GM19099 (cell line): Measurements from ENCODE around the gene BARHL1.

Experiments
- POLR2A ChIP-seq: IDR thresholded peaks from 3 replicates; pipeline ENCODE4 v1.6.1; 2011; ENCODE audit warnings: low read depth; ENCODE audit not compliant: insufficient read length; ENCODE audit errors: extremely low read depth

Gene BARHL1

DNA sequence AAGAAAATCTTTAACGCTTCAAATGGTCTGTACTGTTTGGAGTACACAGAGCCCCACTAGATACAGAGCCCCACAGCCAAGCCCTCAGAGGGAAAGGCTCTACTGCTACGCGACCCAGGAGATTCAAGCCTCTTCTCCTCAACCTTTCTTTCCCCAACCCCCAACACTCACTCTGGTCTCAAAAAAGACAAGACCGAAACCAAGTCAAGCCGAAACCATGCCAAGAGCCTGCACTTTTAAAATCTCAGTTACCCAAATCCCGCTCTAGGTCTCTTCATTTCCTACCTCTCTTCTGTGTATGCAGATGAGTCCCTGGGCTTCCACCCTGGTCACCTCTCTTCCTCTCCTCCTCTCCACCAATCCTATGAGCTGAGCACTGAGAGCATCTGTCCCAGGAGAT, 31.9 kb downstream of the BARHL1 start:
- no peak for TF ChIP-seq POLR2A

DNA sequence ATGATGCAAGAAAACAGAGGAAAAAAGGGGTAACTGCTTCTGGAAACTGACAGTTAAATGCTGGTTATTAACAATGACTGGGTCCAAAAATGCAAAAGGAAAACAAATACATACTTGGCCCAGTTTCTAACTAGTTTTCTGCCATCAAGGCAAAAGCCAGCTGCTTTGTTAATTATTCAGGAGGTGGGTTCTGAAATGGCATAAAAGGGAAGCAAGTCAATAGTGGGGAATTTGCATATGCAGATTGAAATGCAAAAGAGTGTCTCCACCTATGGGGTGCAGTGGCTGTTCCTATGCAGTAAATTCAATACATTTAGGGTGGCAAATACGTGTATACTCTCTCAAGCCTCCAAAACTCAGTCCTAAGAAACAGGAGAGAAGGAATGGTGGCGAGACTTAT, 33.4 kb downstream of the BARHL1 start:
- no peak for TF ChIP-seq POLR2A

DNA sequence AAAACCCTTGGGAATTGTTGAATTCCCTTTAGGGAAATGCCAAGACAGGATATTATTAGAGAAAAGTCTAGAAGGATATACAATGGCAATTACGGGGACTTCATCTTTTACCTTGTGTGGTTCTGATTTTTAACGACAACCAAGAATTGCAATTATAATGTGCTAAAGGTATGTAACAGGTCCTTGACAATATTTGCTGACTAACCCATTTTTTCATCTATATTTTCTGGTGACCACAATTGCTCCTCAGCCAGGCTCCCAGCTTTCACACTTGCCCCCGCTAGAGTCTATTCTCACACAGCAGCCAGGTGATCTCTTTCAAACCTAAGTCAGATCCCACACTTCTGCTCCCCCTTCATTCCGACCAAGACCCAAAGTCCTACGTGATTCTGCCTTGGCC, 34.3 kb downstream of the BARHL1 start:
- no peak for TF ChIP-seq POLR2A

DNA sequence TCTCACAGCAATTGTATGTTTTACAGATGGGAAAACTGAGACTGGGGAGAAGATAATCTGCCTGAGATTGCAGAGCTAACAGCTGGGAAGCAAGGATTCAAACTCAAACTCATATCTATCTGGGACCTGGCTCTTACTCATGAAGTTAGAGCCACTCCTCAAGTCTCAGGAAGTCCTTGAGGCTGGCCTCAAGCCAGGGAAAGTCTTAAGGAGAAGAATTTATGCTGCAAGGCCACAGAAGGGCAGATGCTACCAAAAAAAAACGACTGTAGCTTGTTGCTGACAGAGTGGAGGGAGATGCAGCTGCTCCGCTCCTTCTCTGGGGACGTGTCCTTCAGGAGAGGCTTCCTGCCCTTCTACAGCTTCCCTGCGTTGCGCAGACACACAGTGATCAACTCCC, 39.8 kb downstream of the BARHL1 start:
- TF ChIP-seq POLR2A: no peak

DNA sequence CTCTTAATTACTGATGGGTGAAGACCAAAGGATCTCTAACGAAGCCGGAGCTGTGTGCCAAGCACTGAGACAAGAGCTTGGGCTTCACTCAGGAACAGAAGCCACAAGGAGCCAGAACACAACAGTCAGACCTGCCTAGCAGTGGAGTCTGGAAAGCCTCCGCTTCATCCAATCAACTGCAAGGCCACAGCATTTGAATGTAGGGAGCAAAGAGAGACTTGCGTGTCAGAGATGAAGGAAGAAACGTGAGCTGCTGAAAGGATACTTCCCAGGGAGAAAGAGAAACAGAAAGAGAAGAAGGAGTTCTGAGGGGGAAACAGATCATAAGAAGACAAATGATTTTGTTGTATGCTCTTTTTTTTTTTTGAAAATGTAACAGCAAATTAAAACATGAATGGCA, 43.9 kb downstream of the BARHL1 start:
- no peak for TF ChIP-seq POLR2A

DNA sequence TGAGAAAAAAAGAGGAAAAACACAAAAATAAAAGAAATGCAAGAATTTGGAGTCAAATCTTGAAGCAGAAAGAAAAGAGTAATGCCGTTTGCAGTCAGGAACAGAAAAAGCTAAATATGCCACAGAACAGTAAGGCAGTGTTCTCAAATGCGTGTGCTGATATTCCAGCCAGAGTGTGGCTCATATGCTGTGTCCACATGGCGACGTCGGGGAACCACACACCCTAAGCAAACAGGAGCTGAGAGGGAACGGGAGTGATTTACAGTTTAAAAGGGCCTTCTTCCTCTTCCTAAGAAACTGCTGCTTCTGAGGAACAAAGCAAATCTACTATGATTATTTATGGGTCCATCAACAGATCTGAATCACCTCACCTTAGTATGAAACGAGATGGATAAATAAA, 44.7 kb downstream of the BARHL1 start:
- no peak for TF ChIP-seq POLR2A

DNA sequence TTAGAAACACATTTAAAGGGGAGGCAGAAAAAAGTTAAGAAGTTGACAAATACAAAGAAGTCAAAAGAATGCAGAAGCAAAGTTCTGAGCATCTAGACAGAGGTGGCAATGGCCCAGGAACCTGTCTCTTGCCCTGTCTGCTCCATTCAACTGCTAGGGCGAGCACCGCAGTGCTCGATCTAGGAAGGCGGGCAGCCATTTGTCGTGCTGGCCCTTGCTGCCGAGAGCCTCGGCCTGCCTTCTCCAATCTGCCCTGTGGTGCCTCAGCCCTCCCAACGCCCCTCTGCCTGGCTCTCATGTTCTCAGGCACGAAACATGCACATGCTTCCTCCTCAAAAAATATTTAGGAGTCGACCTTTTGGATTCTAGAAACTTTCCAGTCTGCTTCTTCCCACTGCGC, 45.2 kb downstream of the BARHL1 start:
- no peak for TF ChIP-seq POLR2A

DNA sequence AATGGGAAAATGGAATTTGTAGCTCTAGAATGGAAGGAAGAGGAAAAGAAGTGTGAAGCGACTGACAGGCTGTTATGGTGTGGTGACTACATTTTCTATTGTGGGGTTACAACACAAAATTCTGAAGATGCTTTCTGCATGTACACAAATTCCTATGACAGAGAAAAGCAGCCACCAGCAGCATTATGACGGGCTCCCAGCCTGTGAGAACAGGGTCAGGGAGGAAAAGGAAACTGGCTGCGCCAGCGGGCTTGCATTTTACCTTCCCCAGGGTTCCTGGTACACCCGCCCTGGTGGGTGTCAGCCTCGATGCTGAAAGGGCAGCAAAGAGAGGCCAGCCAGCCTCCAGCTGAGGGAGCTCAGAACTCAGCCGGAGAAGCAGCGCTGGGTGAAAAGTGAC, 46.3 kb downstream of the BARHL1 start:
- no peak for TF ChIP-seq POLR2A

DNA sequence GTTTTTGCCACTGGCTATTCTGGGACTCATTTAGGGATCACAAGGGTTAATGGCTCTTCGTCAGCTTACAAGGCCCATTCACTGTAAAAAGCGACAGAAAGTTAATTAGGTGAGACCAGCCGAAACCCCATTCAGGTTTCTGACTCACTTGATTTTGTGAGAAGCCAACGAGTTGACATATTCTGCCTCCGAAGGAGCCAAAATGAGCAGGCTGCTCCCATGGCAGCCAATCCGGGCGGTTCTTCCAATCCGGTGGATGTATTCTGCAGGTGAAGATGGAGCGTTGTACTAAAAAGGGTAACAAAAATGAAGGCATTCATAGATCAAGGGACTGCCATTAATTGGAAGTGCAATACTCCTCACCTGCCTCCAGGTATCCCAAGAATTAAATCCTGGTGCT, 47.7 kb downstream of the BARHL1 start:
- TF ChIP-seq POLR2A: no peak

DNA sequence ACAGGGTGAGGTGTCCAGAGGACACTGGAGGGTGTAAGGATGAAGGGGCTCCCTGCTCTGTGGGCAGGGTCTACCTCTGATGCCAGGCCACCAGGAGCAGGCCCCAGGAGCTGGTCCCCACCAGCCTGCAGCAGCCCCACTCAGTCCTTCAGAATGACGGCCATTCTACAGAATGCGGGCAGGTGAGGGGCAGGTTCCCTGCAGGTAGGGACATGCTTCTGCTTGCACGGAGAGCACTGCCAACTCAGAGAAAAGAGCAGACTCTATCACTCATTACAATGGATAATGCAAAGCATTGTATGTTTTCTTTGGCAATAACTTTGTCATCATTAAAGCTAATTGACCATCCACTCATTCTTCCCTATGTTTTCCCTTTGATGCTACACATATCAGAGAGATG, 48.4 kb downstream of the BARHL1 start:
- TF ChIP-seq POLR2A: no peak

DNA sequence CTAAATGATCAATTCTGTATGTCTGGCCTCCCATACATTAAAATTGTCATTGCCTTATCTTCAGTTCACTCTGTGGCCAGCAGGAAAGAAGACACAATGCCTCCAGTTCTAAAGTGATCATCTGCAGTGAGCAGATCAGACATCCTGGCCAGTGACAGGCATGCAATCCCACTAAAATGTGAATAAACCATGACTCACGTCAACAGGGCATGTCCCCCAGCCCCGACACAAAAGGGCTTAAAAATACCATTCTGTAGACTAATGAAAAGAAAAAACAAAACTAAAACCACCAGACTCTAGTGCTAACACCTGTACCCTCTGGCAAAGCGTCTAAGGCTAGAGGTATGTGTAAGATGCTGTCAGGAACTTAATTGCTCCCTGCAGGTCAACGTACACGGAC, 48.9 kb downstream of the BARHL1 start:
- TF ChIP-seq POLR2A: no peak

DNA sequence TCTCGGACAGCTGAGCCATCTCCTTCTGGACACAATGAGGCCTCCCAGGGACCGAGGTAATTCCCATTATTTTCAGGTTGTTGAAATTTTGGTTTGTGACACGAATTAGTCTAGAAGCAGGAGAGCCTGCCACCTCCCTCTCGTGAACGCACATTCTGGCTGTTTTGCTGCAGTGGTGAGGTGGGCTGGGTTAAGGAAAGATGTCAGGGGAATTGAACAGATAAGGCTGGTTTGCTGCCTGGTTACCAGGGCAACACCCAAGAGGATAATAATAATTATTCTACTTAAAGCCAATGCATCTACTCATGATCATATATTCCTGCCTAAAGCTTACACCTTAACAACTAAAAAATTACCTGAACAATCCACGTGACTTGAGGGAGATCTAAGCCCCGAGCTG, 49.3 kb downstream of the BARHL1 start:
- TF ChIP-seq POLR2A: no peak

DNA sequence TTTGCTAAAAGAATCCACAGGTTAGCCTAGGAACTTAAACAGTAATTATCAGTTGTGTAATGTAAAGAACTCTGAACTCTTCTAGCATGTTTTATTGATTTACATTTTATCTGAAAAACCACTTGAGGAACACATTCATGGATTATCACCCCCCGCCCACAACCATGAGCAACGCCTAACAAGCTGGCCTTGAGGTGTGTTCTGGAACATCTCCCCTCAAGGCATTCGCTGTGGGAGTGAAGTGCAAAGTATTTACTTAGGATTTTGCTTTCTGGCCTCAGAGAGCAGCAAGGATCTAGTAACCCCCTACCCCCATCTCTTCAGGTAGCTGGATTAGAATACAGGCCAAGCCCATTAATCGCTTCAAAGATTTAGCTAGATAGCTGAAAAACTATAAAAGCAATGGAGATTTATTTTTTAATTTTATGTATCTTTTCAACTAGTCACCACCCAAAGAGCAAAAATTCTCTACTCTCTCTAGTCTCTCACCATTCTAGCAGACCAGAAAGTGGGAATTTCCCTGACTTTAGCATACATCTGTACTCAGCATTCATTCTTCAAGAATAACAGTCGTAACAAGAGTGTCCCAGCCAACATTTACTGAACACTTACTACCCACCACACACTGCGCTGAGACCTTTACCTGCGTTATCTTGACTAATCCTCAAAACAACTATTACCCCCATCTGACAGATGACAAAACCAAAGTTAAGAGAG, 50.2 kb downstream of the BARHL1 start:
- TF ChIP-seq POLR2A: no peak

DNA sequence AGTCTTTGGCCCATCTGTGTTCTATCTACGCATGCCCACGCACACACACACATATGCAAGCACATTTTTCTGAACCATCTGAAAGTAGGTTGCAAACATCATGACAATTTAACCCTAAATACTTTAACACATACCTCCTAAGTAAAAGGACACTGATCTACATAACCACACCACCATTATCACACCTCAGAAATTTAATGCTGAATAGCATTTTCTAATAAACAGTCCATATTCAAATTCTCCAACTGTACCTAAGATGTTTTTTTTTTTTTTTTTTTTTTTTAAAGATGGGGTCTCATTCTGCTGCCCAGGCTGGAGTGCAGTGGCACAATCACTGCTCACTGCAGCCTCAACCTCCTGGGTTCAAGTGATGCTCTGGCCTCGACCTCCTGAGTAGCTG, 51.9 kb downstream of the BARHL1 start:
- no peak for TF ChIP-seq POLR2A

DNA sequence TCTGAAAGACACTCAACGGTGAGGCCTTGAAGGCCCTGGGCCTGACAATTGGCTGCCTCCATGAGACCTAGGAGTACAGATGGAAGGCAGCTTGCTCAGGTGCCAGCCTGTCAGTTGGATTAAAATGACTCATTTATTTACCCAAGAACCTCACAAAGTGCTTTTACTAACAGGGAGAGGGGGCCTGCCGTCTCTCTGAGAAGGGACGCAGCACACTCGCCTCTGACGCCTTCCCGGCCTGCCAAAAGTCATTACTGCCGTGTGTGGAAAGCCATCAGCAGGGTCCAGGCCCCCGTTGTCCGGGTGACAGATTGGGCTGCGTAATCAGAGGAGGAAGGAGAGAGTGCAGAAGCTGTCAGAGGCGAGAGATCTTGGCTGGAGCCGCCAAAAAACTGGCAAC, 54.9 kb downstream of the BARHL1 start:
- no peak for TF ChIP-seq POLR2A

DNA sequence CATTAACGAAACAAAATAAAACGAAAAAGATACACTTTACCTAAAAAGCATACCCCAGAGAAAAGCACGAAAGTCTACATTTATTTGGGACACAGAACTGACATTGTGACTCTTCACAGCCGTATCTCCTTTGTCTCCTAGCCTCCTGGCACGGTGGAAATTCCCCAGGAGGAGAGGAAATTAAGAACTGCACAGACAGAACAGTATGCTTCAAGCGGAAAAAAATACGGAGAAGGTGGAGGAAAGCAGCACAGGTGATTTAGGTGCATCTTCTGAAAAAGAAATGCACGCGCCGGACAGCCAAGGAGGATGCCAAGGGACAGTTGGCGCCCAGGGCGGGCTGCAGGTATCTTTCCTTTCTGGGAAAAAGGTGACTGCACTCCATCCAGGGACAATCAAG, 55.4 kb downstream of the BARHL1 start:
- no peak for TF ChIP-seq POLR2A

DNA sequence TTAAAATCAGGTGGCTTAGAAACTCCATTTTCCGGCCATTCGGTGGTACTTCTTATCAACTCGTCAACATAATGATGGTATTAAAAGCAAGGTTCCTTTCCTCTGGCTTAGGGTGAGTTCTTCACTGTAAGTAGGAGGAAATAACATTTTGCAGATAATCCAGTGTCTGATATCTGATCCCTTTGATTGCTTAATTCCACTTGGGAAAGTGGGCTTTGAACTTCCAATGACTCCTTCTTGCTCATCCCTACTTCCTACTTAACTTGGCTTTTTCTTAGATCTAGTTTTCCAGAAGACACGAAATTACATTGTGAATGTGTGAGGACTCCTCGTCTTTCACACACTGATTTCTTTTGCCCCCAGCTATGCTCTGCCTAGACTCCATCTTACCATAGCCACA, 55.8 kb downstream of the BARHL1 start:
- TF ChIP-seq POLR2A: no peak
